Measurements from ENCODE around the gene NCAN. TPM values are rescaled to one million over a fixed set of nuclear protein-coding genes. Genes with fewer than 3 reads are reported as not detected.

NCAN gene
- polyA plus RNA-seq, 1 donor from 2014 or later = 52.1 TPM

DNA sequence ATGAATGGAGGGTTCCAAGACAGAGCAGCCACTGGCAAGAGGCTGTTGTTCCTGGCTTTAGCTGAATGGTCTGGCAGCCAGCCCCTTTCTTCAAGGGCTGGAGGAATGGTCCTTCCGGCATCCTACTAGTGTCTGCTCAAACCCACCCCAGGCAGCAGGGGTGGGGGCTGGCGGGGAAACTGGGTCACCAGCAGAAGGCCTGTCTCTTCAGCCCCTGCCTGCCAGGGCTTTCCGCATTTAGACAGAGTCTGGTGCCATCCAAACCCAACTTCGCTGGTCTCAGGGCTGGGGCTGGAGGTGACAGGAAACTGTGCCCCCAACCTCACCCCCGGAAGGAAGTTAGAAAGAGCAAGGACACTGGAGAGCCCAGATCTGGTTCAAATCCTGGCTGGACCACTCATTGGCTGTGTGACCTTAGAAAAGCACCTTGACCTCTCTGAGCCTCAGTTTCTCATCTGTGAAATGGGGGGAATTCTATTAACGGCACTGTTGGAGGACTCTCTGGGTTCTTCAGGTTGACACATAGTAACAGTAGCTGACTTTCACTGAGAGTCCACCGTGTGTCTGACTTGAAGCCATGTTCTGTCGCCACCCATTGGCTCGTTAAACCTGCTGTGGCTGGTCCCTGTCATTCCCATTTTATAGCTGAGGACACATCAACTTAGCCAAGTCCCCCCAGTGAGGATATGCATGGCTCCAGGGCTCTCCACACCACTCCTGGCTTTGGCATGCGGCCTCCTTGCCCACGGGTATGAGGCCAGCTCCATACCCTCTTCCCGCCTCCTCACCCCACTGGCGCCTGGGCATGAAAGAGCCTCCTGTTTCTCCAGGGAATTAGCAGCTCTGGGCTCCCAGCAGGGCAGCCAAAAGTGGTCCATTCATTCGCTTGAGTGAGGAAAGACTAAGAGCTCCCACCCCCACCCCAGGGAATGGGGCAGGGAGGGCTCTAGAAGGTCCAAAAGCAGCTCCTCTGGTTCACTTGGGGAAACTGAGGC lies 6.0 kb upstream of the NCAN start:
- Histone ChIP-seq H4K20me1 (ENCODE audit: insufficient read depth) (no peaks in the 10 kb centered on the region), H3K79me2 (replicated peaks; ENCODE audit: insufficient read depth, low read length) (no peaks in the 10 kb centered on the region), H3K27me3 (ENCODE audit: insufficient read depth, low read depth, low read length) (no peaks in the 10 kb centered on the region), H3K36me3 (ENCODE audit: insufficient read depth, low read length) (no peaks in the 10 kb centered on the region), H3K4me3 (ENCODE audit: low read length) (no peak overlapping the region), H3F3A (ENCODE audit: insufficient read depth, low read length, poor library complexity, severe bottlenecking) (no peaks in the 10 kb centered on the region), H2AFZ (ENCODE audit: low read depth, low read length) (no peak overlapping the region), H3K9ac (ENCODE audit: low read length) (no peak overlapping the region), H3K4me2 (ENCODE audit: low read length) (no peak overlapping the region), H3K27ac (ENCODE audit: low read length) (no peak overlapping the region), H3K9me3 (ENCODE audit: low read length) (no peaks in the 10 kb centered on the region), H3K9me2 (ENCODE audit: insufficient read depth, low read length) (no peaks in the 10 kb centered on the region)
- TF ChIP-seq MXI1 (conservative IDR thresholded peaks at IDR 0.05; ENCODE audit: poor library complexity, severe bottlenecking) = no peak

DNA sequence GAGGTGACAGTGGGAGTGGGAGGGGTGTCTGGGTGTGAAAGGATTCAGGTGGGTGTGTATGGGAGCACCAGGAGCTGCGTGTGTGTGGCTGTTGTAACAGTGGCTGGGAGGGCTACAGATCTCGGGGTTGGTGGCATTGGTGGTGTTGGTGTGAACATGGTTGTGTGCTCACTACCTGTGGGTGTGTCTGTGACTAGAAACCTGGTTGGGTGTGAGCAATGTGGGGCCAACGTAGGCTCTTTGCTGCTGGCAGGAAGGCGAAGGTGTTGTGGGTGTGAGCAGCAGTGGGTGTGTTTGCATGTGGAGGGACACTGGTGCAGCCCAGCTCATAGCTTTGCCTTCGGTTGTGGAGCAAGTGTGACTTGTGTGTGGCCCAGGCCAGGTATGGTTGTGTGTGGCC lies 4.8 kb upstream of the NCAN start:
- Histone ChIP-seq H3K27ac (ENCODE audit: low read length) (no peak overlapping the region), H3K36me3 (ENCODE audit: insufficient read depth, low read length) (no peaks in the 10 kb centered on the region), H3K4me2 (ENCODE audit: low read length) (no peak overlapping the region), H4K20me1 (ENCODE audit: insufficient read depth) (no peaks in the 10 kb centered on the region), H3K79me2 (replicated peaks; ENCODE audit: insufficient read depth, low read length) (peaks cover 6% of the 10 kb centered on the region), H3K27me3 (ENCODE audit: insufficient read depth, low read depth, low read length) (no peaks in the 10 kb centered on the region), H3K9me3 (ENCODE audit: low read length) (no peaks in the 10 kb centered on the region), H2AFZ (ENCODE audit: low read depth, low read length) (no peak overlapping the region), H3K9me2 (ENCODE audit: insufficient read depth, low read length) (no peaks in the 10 kb centered on the region), H3K4me3 (ENCODE audit: low read length) (no peak overlapping the region), H3K9ac (ENCODE audit: low read length) (no peak overlapping the region), H3F3A (ENCODE audit: insufficient read depth, low read length, poor library complexity, severe bottlenecking) (no peaks in the 10 kb centered on the region)
- TF ChIP-seq RAD21 (conservative IDR thresholded peaks at IDR 0.05) (no peak), MXI1 (conservative IDR thresholded peaks at IDR 0.05; ENCODE audit: poor library complexity, severe bottlenecking) (no peak), SMC3 (conservative IDR thresholded peaks at IDR 0.05; ENCODE audit: poor library complexity) (no peak), TAF1 (IDR thresholded peaks at IDR 0.05; ENCODE audit: low read depth) (no peak), EZH2 (IDR thresholded peaks at IDR 0.05; ENCODE audit: borderline replicate concordance, insufficient read depth, low read length, poor library complexity, severe bottlenecking) (no peak), EP300 (conservative IDR thresholded peaks at IDR 0.05; ENCODE audit: poor library complexity, severe bottlenecking) (no peak), POLR2AphosphoS5 (IDR thresholded peaks at IDR 0.05) (no peak)
- TF ChIP-seq, protein P1, sequence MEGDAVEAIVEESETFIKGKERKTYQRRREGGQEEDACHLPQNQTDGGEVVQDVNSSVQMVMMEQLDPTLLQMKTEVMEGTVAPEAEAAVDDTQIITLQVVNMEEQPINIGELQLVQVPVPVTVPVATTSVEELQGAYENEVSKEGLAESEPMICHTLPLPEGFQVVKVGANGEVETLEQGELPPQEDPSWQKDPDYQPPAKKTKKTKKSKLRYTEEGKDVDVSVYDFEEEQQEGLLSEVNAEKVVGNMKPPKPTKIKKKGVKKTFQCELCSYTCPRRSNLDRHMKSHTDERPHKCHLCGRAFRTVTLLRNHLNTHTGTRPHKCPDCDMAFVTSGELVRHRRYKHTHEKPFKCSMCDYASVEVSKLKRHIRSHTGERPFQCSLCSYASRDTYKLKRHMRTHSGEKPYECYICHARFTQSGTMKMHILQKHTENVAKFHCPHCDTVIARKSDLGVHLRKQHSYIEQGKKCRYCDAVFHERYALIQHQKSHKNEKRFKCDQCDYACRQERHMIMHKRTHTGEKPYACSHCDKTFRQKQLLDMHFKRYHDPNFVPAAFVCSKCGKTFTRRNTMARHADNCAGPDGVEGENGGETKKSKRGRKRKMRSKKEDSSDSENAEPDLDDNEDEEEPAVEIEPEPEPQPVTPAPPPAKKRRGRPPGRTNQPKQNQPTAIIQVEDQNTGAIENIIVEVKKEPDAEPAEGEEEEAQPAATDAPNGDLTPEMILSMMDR (IDR thresholded peaks at IDR 0.05; ENCODE audit: poor library complexity, severe bottlenecking) = no peak
- TF ChIP-seq, protein P2, sequence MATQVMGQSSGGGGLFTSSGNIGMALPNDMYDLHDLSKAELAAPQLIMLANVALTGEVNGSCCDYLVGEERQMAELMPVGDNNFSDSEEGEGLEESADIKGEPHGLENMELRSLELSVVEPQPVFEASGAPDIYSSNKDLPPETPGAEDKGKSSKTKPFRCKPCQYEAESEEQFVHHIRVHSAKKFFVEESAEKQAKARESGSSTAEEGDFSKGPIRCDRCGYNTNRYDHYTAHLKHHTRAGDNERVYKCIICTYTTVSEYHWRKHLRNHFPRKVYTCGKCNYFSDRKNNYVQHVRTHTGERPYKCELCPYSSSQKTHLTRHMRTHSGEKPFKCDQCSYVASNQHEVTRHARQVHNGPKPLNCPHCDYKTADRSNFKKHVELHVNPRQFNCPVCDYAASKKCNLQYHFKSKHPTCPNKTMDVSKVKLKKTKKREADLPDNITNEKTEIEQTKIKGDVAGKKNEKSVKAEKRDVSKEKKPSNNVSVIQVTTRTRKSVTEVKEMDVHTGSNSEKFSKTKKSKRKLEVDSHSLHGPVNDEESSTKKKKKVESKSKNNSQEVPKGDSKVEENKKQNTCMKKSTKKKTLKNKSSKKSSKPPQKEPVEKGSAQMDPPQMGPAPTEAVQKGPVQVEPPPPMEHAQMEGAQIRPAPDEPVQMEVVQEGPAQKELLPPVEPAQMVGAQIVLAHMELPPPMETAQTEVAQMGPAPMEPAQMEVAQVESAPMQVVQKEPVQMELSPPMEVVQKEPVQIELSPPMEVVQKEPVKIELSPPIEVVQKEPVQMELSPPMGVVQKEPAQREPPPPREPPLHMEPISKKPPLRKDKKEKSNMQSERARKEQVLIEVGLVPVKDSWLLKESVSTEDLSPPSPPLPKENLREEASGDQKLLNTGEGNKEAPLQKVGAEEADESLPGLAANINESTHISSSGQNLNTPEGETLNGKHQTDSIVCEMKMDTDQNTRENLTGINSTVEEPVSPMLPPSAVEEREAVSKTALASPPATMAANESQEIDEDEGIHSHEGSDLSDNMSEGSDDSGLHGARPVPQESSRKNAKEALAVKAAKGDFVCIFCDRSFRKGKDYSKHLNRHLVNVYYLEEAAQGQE (IDR thresholded peaks at IDR 0.05; ENCODE audit: borderline replicate concordance) = no peak

All from neural cell (in vitro differentiated cells).